CD4-positive, alpha-beta T cell treated with Interferon gamma for 1 hour (primary cell): ENCODE measurements around the gene SFMBT1.

ENCODE experiments used
- DNase-seq: peaks from one replicate; pipeline ENCODE4 v3.0.0-alpha.2; 2020

The SFMBT1 gene

GRCh38 chr3:52983828-52984227, 62.0 kb downstream of the SFMBT1 start:
- no peak for DNase-seq

GRCh38 chr3:52983336-52983807, 62.5 kb downstream of the SFMBT1 start:
- peak; percentile 41 for DNase-seq

GRCh38 chr3:52982839-52983238, 63.0 kb downstream of the SFMBT1 start:
- no peak for DNase-seq

- no peak for DNase-seq
Observed at GRCh38 chr3:52979190-52979983, 66.5 kb downstream of the SFMBT1 start.

GRCh38 chr3:52978109-52978754, 67.6 kb downstream of the SFMBT1 start:
- no peak for DNase-seq

- no peak for DNase-seq
Observed at GRCh38 chr3:52973806-52974205, 72.1 kb downstream of the SFMBT1 start.

GRCh38 chr3:52971895-52972294, 74.0 kb downstream of the SFMBT1 start:
- no peak for DNase-seq

- no peak for DNase-seq
Observed at GRCh38 chr3:52967398-52967797, 78.5 kb downstream of the SFMBT1 start.

- no peak for DNase-seq
Observed at GRCh38 chr3:52962160-52962559, 83.7 kb downstream of the SFMBT1 start.

GRCh38 chr3:52959773-52960172, 86.1 kb downstream of the SFMBT1 start:
- no peak for DNase-seq

GRCh38 chr3:52939600-52939999, 106.3 kb downstream of the SFMBT1 start:
- no peak for DNase-seq

GRCh38 chr3:52934630-52935530, 111.0 kb downstream of the SFMBT1 start:
- DNase-seq = peak; percentile 46

- DNase-seq = no peak
Observed at GRCh38 chr3:52931889-52932288, 114.0 kb downstream of the SFMBT1 start.

- DNase-seq = no peak
Observed at GRCh38 chr3:52931328-52931727, 114.5 kb downstream of the SFMBT1 start.

GRCh38 chr3:52930748-52931147, 115.1 kb downstream of the SFMBT1 start:
- no peak for DNase-seq

GRCh38 chr3:52926554-52926953, 119.3 kb downstream of the SFMBT1 start:
- no peak for DNase-seq

GRCh38 chr3:52925405-52926313, 120.2 kb downstream of the SFMBT1 start:
- DNase-seq = no peak

- DNase-seq = no peak
Observed at GRCh38 chr3:52923963-52924362, 121.9 kb downstream of the SFMBT1 start.

- DNase-seq = no peak
Observed at GRCh38 chr3:52920841-52921240, 125.0 kb downstream of the SFMBT1 start.

- no peak for DNase-seq
Observed at GRCh38 chr3:52917044-52917443, 128.8 kb downstream of the SFMBT1 start.

GRCh38 chr3:52915294-52915693, 130.6 kb downstream of the SFMBT1 start:
- DNase-seq = no peak
